GM19351 (cell line): Measurements from ENCODE around the gene AURKA.
"Not testable (repeated sequence)": the region's sequence is repeated elsewhere in the genome, so short reads cannot be mapped to it uniquely, and the experiment has no call there.

Experiments used
- ATAC-seq: cut with Tn5 transposase; IDR thresholded peaks from one replicate; pipeline ENCODE4 v1.9.1; 2021; ENCODE audit warnings: mild to moderate bottlenecking, moderate library complexity; ENCODE audit not compliant: unreplicated experiment

Gene AURKA

GRCh38 chr20:56391596-56392131 lies 351 bp downstream of the AURKA start:
- peak; percentile 31 for ATAC-seq

- ATAC-seq, result no peak
Observed at GRCh38 chr20:56391037-56391436, 978 bp downstream of the AURKA start.

- not testable (repeated sequence) for ATAC-seq
Observed at GRCh38 chr20:56390396-56390795, 1.6 kb downstream of the AURKA start.

- ATAC-seq, result no peak
Observed at GRCh38 chr20:56389807-56390206, 2.2 kb downstream of the AURKA start.

- ATAC-seq, result no peak
Observed at GRCh38 chr20:56388882-56389281, 3.1 kb downstream of the AURKA start.

- ATAC-seq, result no peak
Observed at GRCh38 chr20:56386219-56386618, 5.8 kb downstream of the AURKA start.

- no peak for ATAC-seq
Observed at GRCh38 chr20:56385130-56385529, 6.9 kb downstream of the AURKA start.

- no peak for ATAC-seq
Observed at GRCh38 chr20:56383334-56383733, 8.7 kb downstream of the AURKA start.

GRCh38 chr20:56382696-56383095 lies 9.3 kb downstream of the AURKA start:
- ATAC-seq, result no peak

GRCh38 chr20:56381501-56381900 lies 10.5 kb downstream of the AURKA start:
- ATAC-seq, result peak; percentile 87

- no peak for ATAC-seq
Observed at GRCh38 chr20:56380375-56380774, 11.6 kb downstream of the AURKA start.

- no peak for ATAC-seq
Observed at GRCh38 chr20:56378386-56378785, 13.6 kb downstream of the AURKA start.

GRCh38 chr20:56376331-56376730 lies 15.7 kb downstream of the AURKA start:
- no peak for ATAC-seq

- ATAC-seq, result peak; percentile 60
Observed at GRCh38 chr20:56373942-56374341, 18.1 kb downstream of the AURKA start.

- ATAC-seq, result peak; percentile 38
Observed at GRCh38 chr20:56372850-56373249, 19.2 kb downstream of the AURKA start.

- no peak for ATAC-seq
Observed at GRCh38 chr20:56371977-56372376, 20.0 kb downstream of the AURKA start.

GRCh38 chr20:56369179-56369578 lies 22.8 kb downstream of the AURKA start:
- no peak for ATAC-seq

GRCh38 chr20:56368351-56369134 lies 23.5 kb downstream of the AURKA start:
- no peak for ATAC-seq

- ATAC-seq, result no peak
Observed at GRCh38 chr20:56363491-56363890, 28.5 kb downstream of the AURKA start.

- ATAC-seq, result no peak
Observed at GRCh38 chr20:56362833-56363413, 29.1 kb downstream of the AURKA start.

GRCh38 chr20:56361900-56362299 lies 30.1 kb downstream of the AURKA start:
- ATAC-seq, result no peak

- ATAC-seq, result no peak
Observed at GRCh38 chr20:56360908-56361205, 31.2 kb downstream of the AURKA start.
